ENCODE data around the gene PLD1.

The PLD1 gene

GRCh38 chr3:171776839-171777583, 33.3 kb downstream of the PLD1 start:
- no peaks in the 10 kb centered on the region for H3K4me1 ChIP-seq (ENCODE audit: control insufficient read depth, insufficient read depth, low read length, poor library complexity, severe bottlenecking)
- no peak overlapping the region for H3K27ac ChIP-seq (ENCODE audit: insufficient read depth, low read length, poor library complexity, severe bottlenecking)
- no peak overlapping the region for H3K4me3 ChIP-seq (ENCODE audit: insufficient read depth, low read depth, low read length, poor library complexity, severe bottlenecking)
- H3K27me3 ChIP-seq (replicated peaks; ENCODE audit: control insufficient read depth, insufficient read depth, low read length, poor library complexity, severe bottlenecking), result no peaks in the 10 kb centered on the region
- DNase-seq, result no peak
- H3K9me3 ChIP-seq (ENCODE audit: control insufficient read depth, low read length), result no peaks in the 10 kb centered on the region
- no peaks in the 10 kb centered on the region for H3K36me3 ChIP-seq (ENCODE audit: control insufficient read depth, insufficient read depth, low read length)

DNA sequence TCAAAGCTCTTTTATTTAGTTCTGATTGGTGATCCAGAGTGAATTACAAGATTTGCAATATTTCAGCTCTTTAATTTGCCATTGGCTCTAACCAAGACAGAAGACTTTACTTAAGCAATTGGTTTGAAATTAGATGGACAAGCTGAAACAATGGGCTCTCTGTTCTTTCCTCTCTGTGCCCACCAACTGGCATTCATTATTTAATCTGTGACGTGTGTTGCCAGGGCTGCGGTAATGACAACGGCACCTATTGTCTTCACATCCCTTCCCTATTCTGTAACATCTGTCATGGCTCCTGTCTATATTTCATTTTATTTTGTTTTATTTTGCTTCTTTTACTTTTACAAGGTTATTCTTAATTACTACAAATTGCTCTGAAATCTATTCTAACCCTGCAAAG, 33.9 kb downstream of the PLD1 start:
- Histone ChIP-seq H3K4me1 (ENCODE audit: control insufficient read depth, insufficient read depth, low read length, poor library complexity, severe bottlenecking) (no peaks in the 10 kb centered on the region), H3K27ac (ENCODE audit: insufficient read depth, low read length, poor library complexity, severe bottlenecking) (no peak overlapping the region), H3K4me3 (ENCODE audit: insufficient read depth, low read depth, low read length, poor library complexity, severe bottlenecking) (no peak overlapping the region), H3K27me3 (replicated peaks; ENCODE audit: control insufficient read depth, insufficient read depth, low read length, poor library complexity, severe bottlenecking) (no peaks in the 10 kb centered on the region), H3K36me3 (ENCODE audit: control insufficient read depth, insufficient read depth, low read length) (no peaks in the 10 kb centered on the region), H3K9me3 (ENCODE audit: control insufficient read depth, low read length) (no peaks in the 10 kb centered on the region)
- DNase-seq, result no peak

GRCh38 chr3:171775943-171776342, 34.3 kb downstream of the PLD1 start:
- Histone ChIP-seq H3K4me1 (ENCODE audit: control insufficient read depth, insufficient read depth, low read length, poor library complexity, severe bottlenecking) (no peaks in the 10 kb centered on the region), H3K27me3 (replicated peaks; ENCODE audit: control insufficient read depth, insufficient read depth, low read length, poor library complexity, severe bottlenecking) (no peaks in the 10 kb centered on the region), H3K27ac (ENCODE audit: insufficient read depth, low read length, poor library complexity, severe bottlenecking) (no peak overlapping the region), H3K9me3 (ENCODE audit: control insufficient read depth, low read length) (no peaks in the 10 kb centered on the region), H3K4me3 (ENCODE audit: insufficient read depth, low read depth, low read length, poor library complexity, severe bottlenecking) (no peak overlapping the region), H3K36me3 (ENCODE audit: control insufficient read depth, insufficient read depth, low read length) (no peaks in the 10 kb centered on the region)
- no peak for DNase-seq

DNA sequence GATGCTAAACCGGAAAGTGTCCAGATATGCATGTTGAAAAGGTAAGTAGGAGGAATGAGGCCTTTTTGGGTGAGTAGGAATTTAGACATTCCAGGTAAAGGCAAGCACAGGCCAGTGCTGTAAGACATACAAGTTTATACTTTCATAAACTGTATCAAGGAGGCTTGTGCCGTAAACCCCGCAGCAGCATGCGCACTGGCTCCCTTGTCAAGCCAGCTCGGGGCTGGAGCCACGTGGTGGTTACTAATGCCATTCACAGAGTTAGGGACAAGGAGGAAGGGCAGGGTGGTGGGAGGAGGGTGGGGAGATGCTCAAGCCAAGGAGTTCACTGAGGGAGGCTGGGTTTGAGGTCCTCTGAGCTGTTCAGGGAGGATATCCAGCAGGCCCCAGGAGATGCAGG, 35.8 kb downstream of the PLD1 start:
- DNase-seq, result no peak
- Histone ChIP-seq H3K9me3 (ENCODE audit: control insufficient read depth, low read length) (no peaks in the 10 kb centered on the region), H3K36me3 (ENCODE audit: control insufficient read depth, insufficient read depth, low read length) (no peaks in the 10 kb centered on the region), H3K27me3 (replicated peaks; ENCODE audit: control insufficient read depth, insufficient read depth, low read length, poor library complexity, severe bottlenecking) (no peaks in the 10 kb centered on the region), H3K4me3 (ENCODE audit: insufficient read depth, low read depth, low read length, poor library complexity, severe bottlenecking) (no peak overlapping the region), H3K4me1 (ENCODE audit: control insufficient read depth, insufficient read depth, low read length, poor library complexity, severe bottlenecking) (no peaks in the 10 kb centered on the region), H3K27ac (ENCODE audit: insufficient read depth, low read length, poor library complexity, severe bottlenecking) (no peak overlapping the region)

- H3K4me1 ChIP-seq (ENCODE audit: control insufficient read depth, insufficient read depth, low read length, poor library complexity, severe bottlenecking), result no peaks in the 10 kb centered on the region
- H3K27ac ChIP-seq (ENCODE audit: insufficient read depth, low read length, poor library complexity, severe bottlenecking), result no peak overlapping the region
- no peaks in the 10 kb centered on the region for H3K36me3 ChIP-seq (ENCODE audit: control insufficient read depth, insufficient read depth, low read length)
- H3K9me3 ChIP-seq (ENCODE audit: control insufficient read depth, low read length), result no peaks in the 10 kb centered on the region
- no peaks in the 10 kb centered on the region for H3K27me3 ChIP-seq (replicated peaks; ENCODE audit: control insufficient read depth, insufficient read depth, low read length, poor library complexity, severe bottlenecking)
- peak; percentile 2 to 11 (median 4) for DNase-seq
- no peak overlapping the region for H3K4me3 ChIP-seq (ENCODE audit: insufficient read depth, low read depth, low read length, poor library complexity, severe bottlenecking)
Measured at GRCh38 chr3:171772427-171773056, 37.7 kb downstream of the PLD1 start.

- H3K4me1 ChIP-seq (ENCODE audit: control insufficient read depth, insufficient read depth, low read length, poor library complexity, severe bottlenecking), result no peaks in the 10 kb centered on the region
- H3K9me3 ChIP-seq (ENCODE audit: control insufficient read depth, low read length), result no peaks in the 10 kb centered on the region
- H3K27me3 ChIP-seq (replicated peaks; ENCODE audit: control insufficient read depth, insufficient read depth, low read length, poor library complexity, severe bottlenecking), result no peaks in the 10 kb centered on the region
- no peaks in the 10 kb centered on the region for H3K36me3 ChIP-seq (ENCODE audit: control insufficient read depth, insufficient read depth, low read length)
- no peak for DNase-seq
- H3K4me3 ChIP-seq (ENCODE audit: insufficient read depth, low read depth, low read length, poor library complexity, severe bottlenecking), result no peak overlapping the region
- no peak overlapping the region for H3K27ac ChIP-seq (ENCODE audit: insufficient read depth, low read length, poor library complexity, severe bottlenecking)
Measured at GRCh38 chr3:171770689-171771620, 39.3 kb downstream of the PLD1 start.

GRCh38 chr3:171769461-171769860, 40.8 kb downstream of the PLD1 start:
- H3K27me3 ChIP-seq (replicated peaks; ENCODE audit: control insufficient read depth, insufficient read depth, low read length, poor library complexity, severe bottlenecking), result no peaks in the 10 kb centered on the region
- H3K9me3 ChIP-seq (ENCODE audit: control insufficient read depth, low read length), result no peaks in the 10 kb centered on the region
- H3K27ac ChIP-seq (ENCODE audit: insufficient read depth, low read length, poor library complexity, severe bottlenecking), result no peak overlapping the region
- H3K36me3 ChIP-seq (ENCODE audit: control insufficient read depth, insufficient read depth, low read length), result no peaks in the 10 kb centered on the region
- DNase-seq, result no peak
- H3K4me3 ChIP-seq (ENCODE audit: insufficient read depth, low read depth, low read length, poor library complexity, severe bottlenecking), result no peak overlapping the region
- no peaks in the 10 kb centered on the region for H3K4me1 ChIP-seq (ENCODE audit: control insufficient read depth, insufficient read depth, low read length, poor library complexity, severe bottlenecking)

- Histone ChIP-seq H3K9me3 (ENCODE audit: control insufficient read depth, low read length) (no peaks in the 10 kb centered on the region), H3K27ac (ENCODE audit: insufficient read depth, low read length, poor library complexity, severe bottlenecking) (no peak overlapping the region), H3K4me3 (ENCODE audit: insufficient read depth, low read depth, low read length, poor library complexity, severe bottlenecking) (no peak overlapping the region), H3K27me3 (replicated peaks; ENCODE audit: control insufficient read depth, insufficient read depth, low read length, poor library complexity, severe bottlenecking) (no peaks in the 10 kb centered on the region), H3K36me3 (ENCODE audit: control insufficient read depth, insufficient read depth, low read length) (no peaks in the 10 kb centered on the region), H3K4me1 (ENCODE audit: control insufficient read depth, insufficient read depth, low read length, poor library complexity, severe bottlenecking) (no peaks in the 10 kb centered on the region)
- DNase-seq, result no peak
Measured at GRCh38 chr3:171768986-171769385, 41.3 kb downstream of the PLD1 start.

DNA sequence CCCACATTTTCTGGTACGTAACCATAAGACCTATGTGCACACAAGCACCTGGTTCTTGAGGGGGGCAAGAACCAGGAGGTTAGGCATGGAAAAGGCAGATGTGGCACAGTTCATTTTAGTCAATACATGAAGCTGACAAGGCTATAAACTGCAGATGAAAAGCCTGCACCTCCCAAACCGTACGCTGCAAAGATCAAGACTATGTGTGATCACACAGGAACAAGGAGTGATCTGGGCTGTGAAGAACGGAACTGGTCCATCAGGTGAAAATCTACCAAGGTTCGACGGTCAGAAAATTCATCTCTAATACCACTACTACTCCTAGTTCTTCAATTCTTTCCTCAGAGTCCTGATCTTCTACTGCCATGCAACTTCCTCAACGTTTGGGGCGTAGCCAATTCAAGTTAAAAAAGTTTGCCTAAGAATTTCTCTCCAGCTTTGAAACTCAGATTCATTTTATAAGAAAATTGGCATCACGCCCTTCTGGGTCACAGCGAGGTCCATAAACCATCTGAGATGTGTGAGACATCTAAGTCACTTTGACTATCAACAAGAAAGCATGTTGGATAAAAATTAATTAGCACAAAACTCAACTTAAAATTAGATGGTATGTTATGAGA, 41.9 kb downstream of the PLD1 start:
- H3K27me3 ChIP-seq (replicated peaks; ENCODE audit: control insufficient read depth, insufficient read depth, low read length, poor library complexity, severe bottlenecking), result no peaks in the 10 kb centered on the region
- no peak for DNase-seq
- no peak overlapping the region for H3K27ac ChIP-seq (ENCODE audit: insufficient read depth, low read length, poor library complexity, severe bottlenecking)
- H3K9me3 ChIP-seq (ENCODE audit: control insufficient read depth, low read length), result no peaks in the 10 kb centered on the region
- no peak overlapping the region for H3K4me3 ChIP-seq (ENCODE audit: insufficient read depth, low read depth, low read length, poor library complexity, severe bottlenecking)
- no peaks in the 10 kb centered on the region for H3K36me3 ChIP-seq (ENCODE audit: control insufficient read depth, insufficient read depth, low read length)
- H3K4me1 ChIP-seq (ENCODE audit: control insufficient read depth, insufficient read depth, low read length, poor library complexity, severe bottlenecking), result no peaks in the 10 kb centered on the region

Data from effector memory CD4-positive, alpha-beta T cell (primary cell).